HEK293 (cell line): ENCODE results near the gene KLF2.

Experiments used
- CTCF ChIA-PET: fragments of 350-600 bp; formaldehyde crosslinking; extraction: SDS; loops from one replicate; lab custom pipeline; 2021; ENCODE audit warnings: antibody characterized with exemption; lab: Yijun Ruan, JAX
- POLR2A ChIA-PET: fragments of 300-600 bp; formaldehyde crosslinking; extraction: SDS; loops from one replicate; lab custom pipeline; 2020; ENCODE audit warnings: antibody characterized with exemption, inconsistent platforms; lab: Yijun Ruan, JAX
- H3K27ac ChIP-seq: fragments of 200-500 bp; sonication (Bioruptor generic); 2 replicates; pipeline ENCODE4 v1.5.1; 2014; ENCODE audit warnings: low read depth, low read length, control low read depth, inconsistent platforms; ENCODE audit errors: extremely low read depth
- H3K36me3 ChIP-seq, 2 experiments: fragments of 200-500 bp in 1 of 2; sonication (Bioruptor generic) in 1 of 2; 1 replicate in 1 of 2; 2 replicates in 1 of 2; pipeline ENCODE4 v1.5.1; 2014 to 2017; ENCODE audit warnings: inconsistent platforms in 2 of 2, low read length in 2 of 2; ENCODE audit not compliant: control insufficient read depth in 2 of 2, insufficient read depth in 1 of 2
- H3K4me1 ChIP-seq: fragments of 200-500 bp; sonication (Bioruptor generic); 2 replicates; pipeline ENCODE4 v1.5.1; 2014; ENCODE audit warnings: mild to moderate bottlenecking, low read length, inconsistent platforms; ENCODE audit not compliant: control insufficient read depth, insufficient read depth
- H3K4me3 ChIP-seq: 2 replicates; pipeline ENCODE4 v1.5.1; 2011; ENCODE audit warnings: low read depth, mild to moderate bottlenecking, control low read depth, low read length, moderate library complexity
- H3K9me3 ChIP-seq: fragments of 200-500 bp; sonication (Bioruptor generic); 2 replicates; pipeline ENCODE4 v1.5.1; 2014; ENCODE audit warnings: low read depth, low read length, inconsistent platforms; ENCODE audit not compliant: control insufficient read depth, insufficient read depth
- IKZF3 ChIP-seq: fragments of 450-650 bp; IDR thresholded peaks from 2 replicates; pipeline ENCODE4 v1.5.0; 2018; ENCODE audit warnings: missing biosample characterization, mild to moderate bottlenecking, missing genetic modification characterization, moderate library complexity
- KLF9 ChIP-seq: fragments of 450-650 bp; formaldehyde crosslinking; IDR thresholded peaks from 2 replicates; pipeline ENCODE4 v1.5.1; 2016; ENCODE audit warnings: missing biosample characterization, missing genetic modification characterization, low read depth
- SCRT2 ChIP-seq: fragments of 450-650 bp; formaldehyde crosslinking; IDR thresholded peaks from 2 replicates; pipeline ENCODE4 v1.5.1; 2016; ENCODE audit warnings: missing biosample characterization, missing genetic modification characterization
- SP2 ChIP-seq: fragments of 450-650 bp; formaldehyde crosslinking; IDR thresholded peaks from 2 replicates; pipeline ENCODE4 v1.5.1; 2016; ENCODE audit warnings: missing biosample characterization, missing genetic modification characterization
- TRIM28 ChIP-seq: IDR thresholded peaks from 2 replicates; pipeline ENCODE4 v1.6.1; 2011; ENCODE audit warnings: low read length, control low read depth, borderline replicate concordance
- ZBTB17 ChIP-seq: fragments of 450-650 bp; formaldehyde crosslinking; IDR thresholded peaks from 2 replicates; pipeline ENCODE4 v1.5.1; 2016; ENCODE audit warnings: missing biosample characterization, missing genetic modification characterization
- ZFP41 ChIP-seq: fragments of 450-650 bp; formaldehyde crosslinking; IDR thresholded peaks from 2 replicates; pipeline ENCODE4 v1.5.1; 2016; ENCODE audit warnings: missing biosample characterization, missing genetic modification characterization, borderline replicate concordance
- ZNF10 ChIP-seq: fragments of 450-650 bp; formaldehyde crosslinking; IDR thresholded peaks from 2 replicates; pipeline ENCODE4 v1.5.1; 2017; ENCODE audit warnings: missing biosample characterization, missing genetic modification characterization
- ZNF223 ChIP-seq: fragments of 450-650 bp; formaldehyde crosslinking; IDR thresholded peaks from 2 replicates; pipeline ENCODE4 v1.5.1; 2016; ENCODE audit warnings: missing biosample characterization, missing genetic modification characterization
- ZNF302 ChIP-seq: fragments of 450-650 bp; formaldehyde crosslinking; IDR thresholded peaks from 2 replicates; pipeline ENCODE4 v1.5.1; 2016; ENCODE audit warnings: missing biosample characterization, missing genetic modification characterization, low read depth
- ZNF391 ChIP-seq: fragments of 450-650 bp; formaldehyde crosslinking; IDR thresholded peaks from 2 replicates; pipeline ENCODE4 v1.5.1; 2016; ENCODE audit warnings: low read depth, missing biosample characterization, missing genetic modification characterization, borderline replicate concordance
- ZNF549 ChIP-seq: fragments of 450-650 bp; IDR thresholded peaks from 2 replicates; pipeline ENCODE4 v1.5.1; 2018; ENCODE audit warnings: missing biosample characterization, missing genetic modification characterization, mild to moderate bottlenecking, inconsistent platforms, moderate library complexity
- ZNF558 ChIP-seq: fragments of 450-650 bp; formaldehyde crosslinking; IDR thresholded peaks from 2 replicates; pipeline ENCODE4 v1.5.1; 2016; ENCODE audit warnings: missing biosample characterization, missing genetic modification characterization
- ZNF560 ChIP-seq: fragments of 450-650 bp; formaldehyde crosslinking; IDR thresholded peaks from 2 replicates; pipeline ENCODE4 v1.5.1; 2017; ENCODE audit warnings: missing biosample characterization, missing genetic modification characterization, borderline replicate concordance
- ZNF585B ChIP-seq: fragments of 450-650 bp; formaldehyde crosslinking; IDR thresholded peaks from 2 replicates; pipeline ENCODE4 v1.5.1; 2016; ENCODE audit warnings: missing biosample characterization, missing genetic modification characterization
- ZNF596 ChIP-seq: fragments of 450-650 bp; IDR thresholded peaks from 2 replicates; pipeline ENCODE4 v1.5.0; 2018; ENCODE audit warnings: missing biosample characterization, mild to moderate bottlenecking, missing genetic modification characterization, moderate library complexity
- ZNF76 ChIP-seq: fragments of 450-650 bp; formaldehyde crosslinking; IDR thresholded peaks from 2 replicates; pipeline ENCODE4; 2016; ENCODE audit warnings: low read depth, missing biosample characterization, missing genetic modification characterization, borderline replicate concordance
- ZNF830 ChIP-seq: fragments of 450-650 bp; IDR thresholded peaks from 2 replicates; pipeline ENCODE4 v1.5.0; 2018; ENCODE audit warnings: missing biosample characterization, missing genetic modification characterization, low read depth, mild to moderate bottlenecking, moderate library complexity
- ZSCAN30 ChIP-seq: fragments of 450-650 bp; IDR thresholded peaks from 2 replicates; pipeline ENCODE4 v1.5.1; 2018; ENCODE audit warnings: missing biosample characterization, mild to moderate bottlenecking, missing genetic modification characterization, moderate library complexity
- TF ChIP-seq, protein P1 (sequence below): fragments of 450-650 bp; formaldehyde crosslinking; IDR thresholded peaks from 2 replicates; pipeline ENCODE4 v1.5.1; 2017; ENCODE audit warnings: missing biosample characterization, missing genetic modification characterization
- TF ChIP-seq, protein P2 (sequence below): fragments of 450-650 bp; formaldehyde crosslinking; IDR thresholded peaks from 2 replicates; pipeline ENCODE4 v1.5.1; 2016; ENCODE audit warnings: missing biosample characterization, missing genetic modification characterization

Gene KLF2

DNA sequence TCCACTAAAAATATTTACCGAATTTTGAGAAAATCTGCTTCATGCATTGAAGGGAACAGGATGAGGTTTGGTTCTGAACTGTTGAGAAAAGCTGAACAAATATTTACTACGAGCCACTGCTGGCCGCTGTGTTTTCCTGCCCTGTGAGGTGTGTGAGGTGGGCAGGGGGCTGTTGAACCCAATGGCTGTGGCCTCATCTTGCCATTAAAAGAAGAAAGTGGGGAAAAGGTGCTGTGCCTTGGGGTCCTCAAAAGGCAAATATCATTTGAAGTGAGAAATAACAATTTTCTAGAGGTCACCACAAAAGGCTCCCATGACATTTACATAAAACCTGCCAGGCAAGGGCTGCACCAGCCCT lies 44.7 kb downstream of the KLF2 start:
- H3K4me3 ChIP-seq = no peak overlapping the region
- CTCF ChIA-PET = no interaction called here
- POLR2A ChIA-PET = no interaction called here

DNA sequence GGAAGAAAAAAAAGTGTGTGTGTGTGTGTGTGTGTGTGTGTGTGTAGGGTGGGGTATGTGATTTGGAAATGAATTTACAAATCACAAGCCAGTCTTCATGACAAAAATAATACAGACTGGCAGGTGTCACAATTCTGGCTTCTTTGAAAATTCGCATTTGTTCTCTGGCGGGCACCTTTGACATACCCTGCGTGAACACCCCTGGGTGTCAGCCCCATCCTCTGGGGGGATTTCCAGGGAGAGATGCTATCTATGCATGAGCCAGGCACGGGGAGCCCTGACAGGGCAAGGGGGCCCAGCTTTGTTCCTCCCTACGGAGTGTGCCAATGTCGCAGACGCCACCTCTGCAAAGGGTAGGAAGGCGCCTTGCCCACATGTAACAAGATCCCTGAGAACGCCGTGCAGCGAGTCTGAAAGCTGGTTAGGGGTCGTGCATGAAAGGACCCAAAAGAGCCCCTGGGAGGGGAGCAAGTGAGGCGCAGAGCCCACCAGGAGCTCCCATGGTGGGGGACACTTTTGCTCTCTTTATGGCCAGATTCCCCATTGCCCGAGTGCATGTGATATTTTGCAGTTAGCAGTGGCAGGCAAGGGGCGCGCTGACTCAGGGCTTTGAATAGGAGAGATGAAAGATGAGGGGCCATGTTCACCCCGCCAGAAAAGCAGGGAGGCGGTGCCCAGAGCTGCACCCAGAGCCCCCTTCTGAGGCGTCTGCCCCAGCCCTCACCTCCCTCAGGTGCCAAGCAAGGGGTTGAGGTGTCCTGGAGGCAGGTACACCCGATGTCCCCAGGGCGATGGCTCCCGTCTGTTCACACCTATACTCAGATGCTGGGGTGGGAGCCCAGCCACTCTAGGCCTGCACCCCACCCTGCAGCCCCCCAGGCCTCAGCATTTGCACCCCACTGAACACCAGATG lies 45.3 kb downstream of the KLF2 start:
- POLR2A ChIA-PET = no interaction called here
- Histone ChIP-seq H3K9me3 (no peaks in the 10 kb centered on the region), H3K4me3 (no peak overlapping the region), H3K36me3 (peaks cover 0 to 29% of the 10 kb centered on the region in 2 experiments; a peak in 1 of 3 replicates), H3K4me1 (no peaks in the 10 kb centered on the region; the same call in 1 of the 2 replicates), H3K27ac (no peak overlapping the region)
- CTCF ChIA-PET = no interaction called here
- TF ChIP-seq SCRT2 (tag by site-specific recombination) = no peak
- TF ChIP-seq ZFP41 = no peak
- no peak for TF ChIP-seq ZNF558 (tag by site-specific recombination)
- no peak for TF ChIP-seq ZSCAN30 (tag by site-specific recombination)
- TF ChIP-seq ZNF560 (tag by site-specific recombination) = no peak
- no peak for TF ChIP-seq SP2 (tag by site-specific recombination)
- TF ChIP-seq, protein P1, sequence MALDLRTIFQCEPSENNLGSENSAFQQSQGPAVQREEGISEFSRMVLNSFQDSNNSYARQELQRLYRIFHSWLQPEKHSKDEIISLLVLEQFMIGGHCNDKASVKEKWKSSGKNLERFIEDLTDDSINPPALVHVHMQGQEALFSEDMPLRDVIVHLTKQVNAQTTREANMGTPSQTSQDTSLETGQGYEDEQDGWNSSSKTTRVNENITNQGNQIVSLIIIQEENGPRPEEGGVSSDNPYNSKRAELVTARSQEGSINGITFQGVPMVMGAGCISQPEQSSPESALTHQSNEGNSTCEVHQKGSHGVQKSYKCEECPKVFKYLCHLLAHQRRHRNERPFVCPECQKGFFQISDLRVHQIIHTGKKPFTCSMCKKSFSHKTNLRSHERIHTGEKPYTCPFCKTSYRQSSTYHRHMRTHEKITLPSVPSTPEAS (tag by site-specific recombination) = peak; percentile 51
- TF ChIP-seq, protein P2, sequence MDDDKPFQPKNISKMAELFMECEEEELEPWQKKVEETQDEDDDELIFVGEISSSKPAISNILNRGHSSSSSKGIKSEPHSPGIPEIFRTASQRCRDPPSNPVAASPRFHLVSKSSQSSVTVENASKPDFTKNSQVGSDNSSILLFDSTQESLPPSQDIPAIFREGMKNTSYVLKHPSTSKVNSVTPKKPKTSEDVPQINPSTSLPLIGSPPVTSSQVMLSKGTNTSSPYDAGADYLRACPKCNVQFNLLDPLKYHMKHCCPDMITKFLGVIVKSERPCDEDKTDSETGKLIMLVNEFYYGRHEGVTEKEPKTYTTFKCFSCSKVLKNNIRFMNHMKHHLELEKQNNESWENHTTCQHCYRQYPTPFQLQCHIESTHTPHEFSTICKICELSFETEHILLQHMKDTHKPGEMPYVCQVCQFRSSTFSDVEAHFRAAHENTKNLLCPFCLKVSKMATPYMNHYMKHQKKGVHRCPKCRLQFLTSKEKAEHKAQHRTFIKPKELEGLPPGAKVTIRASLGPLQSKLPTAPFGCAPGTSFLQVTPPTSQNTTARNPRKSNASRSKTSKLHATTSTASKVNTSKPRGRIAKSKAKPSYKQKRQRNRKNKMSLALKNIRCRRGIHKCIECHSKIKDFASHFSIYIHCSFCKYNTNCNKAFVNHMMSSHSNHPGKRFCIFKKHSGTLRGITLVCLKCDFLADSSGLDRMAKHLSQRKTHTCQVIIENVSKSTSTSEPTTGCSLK (tag by site-specific recombination) = no peak
- TF ChIP-seq ZNF830 (tag by site-specific recombination) = no peak

More for the DNA sequence above, 44.7 kb downstream of the KLF2 start:
- TF ChIP-seq, protein P2 (tag by site-specific recombination) = no peak
- TF ChIP-seq IKZF3 (tag by site-specific recombination) (no peak), ZNF76 (no peak), ZNF10 (tag by site-specific recombination) (no peak), ZNF596 (tag by site-specific recombination) (no peak), ZNF549 (tag by site-specific recombination) (no peak), KLF9 (tag by site-specific recombination) (no peak), ZBTB17 (tag by site-specific recombination) (no peak), ZNF391 (tag by site-specific recombination) (no peak), ZNF585B (no peak), ZNF223 (no peak), ZNF302 (no peak), TRIM28 (no peak)
- Histone ChIP-seq H3K9me3 (no peaks in the 10 kb centered on the region), H3K36me3 (peaks cover 0 to 23% of the 10 kb centered on the region in 2 experiments; a peak in 1 of 3 replicates), H3K4me1 (no peaks in the 10 kb centered on the region; the same call in 1 of the 2 replicates), H3K27ac (no peak overlapping the region)
